ENCODE data around the gene SEC24A. TPM values are rescaled to one million over a fixed set of nuclear protein-coding genes. Genes with fewer than 3 reads are reported as not detected.
"Not testable (repeated sequence)": the region's sequence is repeated elsewhere in the genome, so short reads cannot be mapped to it uniquely, and the experiment has no call there.

The SEC24A gene
- total RNA-seq, 4 donors from 2014 or later, result 31.7 to 40.3 (median 33.5) TPM

DNA sequence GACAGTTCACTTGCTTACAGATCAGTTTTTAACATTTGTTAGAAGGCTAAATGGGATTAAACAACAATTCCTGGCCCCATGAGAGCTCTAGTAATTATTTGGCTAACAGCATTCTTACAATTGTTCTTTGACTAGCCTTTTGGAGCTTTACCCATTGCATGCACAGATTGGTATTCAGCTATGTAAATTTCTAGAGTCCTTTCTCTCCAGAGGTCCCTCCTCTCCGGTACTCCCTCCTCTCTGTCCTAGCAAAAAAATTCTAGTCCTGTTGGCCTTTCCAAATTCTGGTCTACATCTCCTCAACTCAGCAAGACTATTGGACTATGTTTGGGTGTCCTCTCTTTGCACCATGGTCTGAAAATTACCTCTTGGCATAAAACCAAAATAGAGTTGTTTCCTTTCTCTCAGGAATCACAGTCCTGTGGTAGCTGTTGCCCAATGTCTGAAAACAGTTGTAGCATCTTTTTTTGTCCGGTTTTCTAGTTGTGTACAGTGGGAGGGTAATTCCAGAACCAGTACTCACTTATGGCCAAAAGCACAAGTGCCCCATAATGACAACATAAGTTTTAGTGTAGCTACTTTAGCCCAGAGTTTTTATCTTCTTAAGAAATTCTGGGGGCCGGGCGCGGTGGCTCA is 34.0 kb upstream of the SEC24A start:
- DNase-seq, result no peak
- Histone ChIP-seq H3K36me3 (peaks cover 52 to 59% of the 10 kb centered on the region in 2 donors), H3K4me3 (replicated peaks in 1 of 3) (no peak overlapping the region), H3K4me1 (no peaks in the 10 kb centered on the region), H3K27ac (no peak overlapping the region), H3K9me3 (no peaks in the 10 kb centered on the region), H3K27me3 (no peaks in the 10 kb centered on the region)
- TF ChIP-seq, protein P1, sequence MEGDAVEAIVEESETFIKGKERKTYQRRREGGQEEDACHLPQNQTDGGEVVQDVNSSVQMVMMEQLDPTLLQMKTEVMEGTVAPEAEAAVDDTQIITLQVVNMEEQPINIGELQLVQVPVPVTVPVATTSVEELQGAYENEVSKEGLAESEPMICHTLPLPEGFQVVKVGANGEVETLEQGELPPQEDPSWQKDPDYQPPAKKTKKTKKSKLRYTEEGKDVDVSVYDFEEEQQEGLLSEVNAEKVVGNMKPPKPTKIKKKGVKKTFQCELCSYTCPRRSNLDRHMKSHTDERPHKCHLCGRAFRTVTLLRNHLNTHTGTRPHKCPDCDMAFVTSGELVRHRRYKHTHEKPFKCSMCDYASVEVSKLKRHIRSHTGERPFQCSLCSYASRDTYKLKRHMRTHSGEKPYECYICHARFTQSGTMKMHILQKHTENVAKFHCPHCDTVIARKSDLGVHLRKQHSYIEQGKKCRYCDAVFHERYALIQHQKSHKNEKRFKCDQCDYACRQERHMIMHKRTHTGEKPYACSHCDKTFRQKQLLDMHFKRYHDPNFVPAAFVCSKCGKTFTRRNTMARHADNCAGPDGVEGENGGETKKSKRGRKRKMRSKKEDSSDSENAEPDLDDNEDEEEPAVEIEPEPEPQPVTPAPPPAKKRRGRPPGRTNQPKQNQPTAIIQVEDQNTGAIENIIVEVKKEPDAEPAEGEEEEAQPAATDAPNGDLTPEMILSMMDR (IDR thresholded peaks at IDR 0.05), result no peak
- no peak for TF ChIP-seq POLR2A (IDR thresholded peaks at IDR 0.05)
- intact Hi-C loops (cut with DNase I), result no loop called here
- WGBS, 2 donors, result 93 to 95% methylated on average over 5 of the region's 5 CpGs

DNA sequence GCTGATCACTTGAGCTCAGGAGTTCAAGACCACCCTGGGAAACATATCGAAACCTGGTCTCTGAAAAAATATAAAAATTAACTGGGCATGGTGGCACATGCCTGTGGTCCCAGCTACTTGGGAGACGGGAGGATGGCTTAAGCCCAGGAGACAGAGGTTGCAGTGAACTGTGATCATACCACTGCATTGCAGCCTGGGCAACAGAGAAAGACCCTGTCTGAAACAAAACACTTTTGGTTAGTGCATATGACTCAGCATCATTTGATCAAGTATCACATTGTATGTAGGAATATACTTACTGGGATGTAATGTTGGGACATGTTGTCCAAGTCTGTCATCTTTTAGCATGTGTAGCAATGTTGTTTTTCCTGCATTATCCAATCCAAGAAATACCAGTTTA is 28.0 kb upstream of the SEC24A start:
- H3K36me3 ChIP-seq, result peaks cover 46 to 60% of the 10 kb centered on the region in 2 donors
- intact Hi-C loops (cut with DNase I), result no loop called here
- 98 to 100% methylated on average over 2 of the region's 2 CpGs for WGBS, 2 donors

GRCh38 chr5:134625559-134625958 is 23.0 kb upstream of the SEC24A start:
- intact Hi-C loops (cut with DNase I), result no loop called here
- no peak overlapping the region for H3K4me3 ChIP-seq (replicated peaks in 1 of 3)
- WGBS, 2 donors, result 84 to 97% methylated on average over 1 of the region's 1 CpG
- peaks cover 6 to 18% of the 10 kb centered on the region in 2 donors for H3K36me3 ChIP-seq
- no peak for DNase-seq
- H3K27me3 ChIP-seq, result no peaks in the 10 kb centered on the region
- no peak overlapping the region for H3K27ac ChIP-seq
- peaks cover 0 to 5% of the 10 kb centered on the region in 2 donors for H3K4me1 ChIP-seq
- TF ChIP-seq, protein P1 (IDR thresholded peaks at IDR 0.05), result no peak
- TF ChIP-seq POLR2A (IDR thresholded peaks at IDR 0.05), result no peak
- no peaks in the 10 kb centered on the region for H3K9me3 ChIP-seq

More for the DNA sequence above, 28.0 kb upstream of the SEC24A start:
- DNase-seq, result no peak
- TF ChIP-seq POLR2A (IDR thresholded peaks at IDR 0.05), result no peak
- TF ChIP-seq, protein P1 (IDR thresholded peaks at IDR 0.05), result no peak
- Histone ChIP-seq H3K27ac (no peak overlapping the region), H3K9me3 (no peaks in the 10 kb centered on the region), H3K4me3 (replicated peaks in 1 of 3) (no peak overlapping the region), H3K4me1 (no peaks in the 10 kb centered on the region), H3K27me3 (no peaks in the 10 kb centered on the region)

DNA sequence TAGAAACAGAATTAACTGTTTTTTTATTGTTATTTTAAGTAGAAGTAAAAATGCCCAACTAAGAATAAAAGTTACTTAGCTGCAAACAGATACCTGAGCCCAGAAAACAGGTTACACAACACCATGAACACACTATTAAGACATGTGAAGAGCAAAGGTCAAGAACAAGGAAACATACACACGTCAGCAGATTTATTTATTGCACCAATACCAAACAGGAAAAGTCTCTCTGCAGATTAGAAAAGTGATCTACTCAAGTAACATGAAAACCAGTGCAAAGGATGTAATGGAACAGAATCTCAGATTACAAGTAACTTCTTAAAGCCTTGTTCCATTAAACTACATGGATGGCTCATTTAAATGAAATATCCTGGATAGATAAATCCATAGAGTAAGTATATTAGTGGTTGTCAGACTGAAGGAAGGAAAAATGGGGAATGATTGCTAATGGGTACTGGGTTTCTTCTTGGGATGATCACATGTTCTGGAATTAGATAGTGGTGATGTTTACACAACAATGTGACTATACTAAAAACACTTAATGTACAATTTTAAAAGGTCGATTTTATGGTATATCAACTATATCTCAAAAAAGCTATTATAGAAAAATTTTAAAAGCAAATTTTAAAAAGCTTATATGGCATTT is 22.1 kb upstream of the SEC24A start:
- Histone ChIP-seq H3K4me1 (peaks cover 4 to 11% of the 10 kb centered on the region in 2 donors), H3K27ac (no peak overlapping the region), H3K9me3 (no peaks in the 10 kb centered on the region), H3K36me3 (peaks cover 0 to 10% of the 10 kb centered on the region in 2 donors), H3K4me3 (replicated peaks in 1 of 3) (no peak overlapping the region), H3K27me3 (no peaks in the 10 kb centered on the region)
- intact Hi-C loops (cut with DNase I), result no loop called here
- WGBS, 2 donors, result 74 to 84% methylated on average over 2 of the region's 2 CpGs
- TF ChIP-seq POLR2A (IDR thresholded peaks at IDR 0.05), result no peak
- no peak for DNase-seq

DNA sequence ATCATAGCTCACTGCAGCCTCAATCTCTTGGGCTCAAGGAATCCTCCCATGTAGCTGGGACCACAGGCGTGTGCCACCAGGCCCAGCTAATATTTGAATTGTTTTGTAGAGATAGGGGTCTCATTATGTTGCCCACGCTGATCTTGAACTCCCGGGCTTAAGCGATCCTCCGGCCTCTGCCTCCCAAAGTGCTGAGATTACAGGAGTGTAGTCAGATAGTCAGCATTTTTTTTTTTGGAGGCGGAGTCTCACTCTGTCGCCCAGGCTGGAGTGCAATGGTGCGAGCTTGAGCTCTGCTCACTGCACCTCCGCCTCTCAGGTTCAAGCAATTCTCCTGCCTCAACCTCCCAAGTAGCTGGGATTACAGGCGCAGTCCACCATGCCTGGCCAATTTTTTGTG is 14.4 kb upstream of the SEC24A start:
- Histone ChIP-seq H3K27me3 (no peaks in the 10 kb centered on the region), H3K27ac (no peak overlapping the region), H3K4me1 (peaks cover 11 to 13% of the 10 kb centered on the region in 2 donors), H3K36me3 (no peaks in the 10 kb centered on the region), H3K9me3 (no peaks in the 10 kb centered on the region), H3K4me3 (replicated peaks in 1 of 3) (no peak overlapping the region)
- no peak for DNase-seq
- intact Hi-C loops (cut with DNase I), result no loop called here
- TF ChIP-seq POLR2A (IDR thresholded peaks at IDR 0.05), result no peak
- TF ChIP-seq, protein P1 (IDR thresholded peaks at IDR 0.05), result no peak
- 85 to 89% methylated on average over 10 of the region's 10 CpGs for WGBS, 2 donors

DNA sequence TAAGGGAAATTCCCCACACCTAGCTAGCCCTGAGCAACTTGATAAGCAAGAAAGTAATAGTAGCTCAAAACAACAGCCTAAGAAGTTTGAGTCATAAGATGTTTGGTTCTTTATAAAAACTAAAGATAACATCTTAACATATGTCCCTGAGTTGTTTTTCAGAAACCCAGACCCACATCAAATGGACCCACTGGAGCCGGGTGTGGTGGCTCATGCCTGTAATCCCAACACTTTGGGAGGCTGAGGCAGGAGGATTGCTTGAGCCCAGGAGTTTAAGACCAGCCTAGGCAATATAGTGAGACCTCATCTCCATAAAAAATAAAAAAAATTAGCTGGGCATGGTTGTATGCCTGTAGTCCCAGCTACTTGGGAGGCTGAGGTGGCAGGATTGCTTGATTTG is 13.2 kb upstream of the SEC24A start:
- intact Hi-C loops (cut with DNase I); H3K27ac ChIP-seq: not testable (repeated sequence)

More for the DNA sequence above, 13.2 kb upstream of the SEC24A start:
- H3K4me3 ChIP-seq (replicated peaks in 1 of 3); H3K9me3 ChIP-seq; H3K36me3 ChIP-seq; DNase-seq; H3K27me3 ChIP-seq: not testable (repeated sequence)
- peaks cover 11 to 13% of the 10 kb centered on the region in 2 donors for H3K4me1 ChIP-seq
- 93% methylated on average over 1 of the region's 1 CpG for WGBS, 2 donors

All from thyroid gland (tissue), 4 donors.